Middle frontal gyrus (tissue), 1 donor: ENCODE results near the gene SBK3.
"Not testable (repeated sequence)": the region's sequence is repeated elsewhere in the genome, so short reads cannot be mapped to it uniquely, and the experiment has no call there.

Experiments used
- DNase-seq: peaks from one replicate; pipeline ENCODE4 v3.0.0-alpha.2; 2015; ENCODE audit warnings: low spot score; ENCODE audit errors: extremely low spot score

Gene SBK3

GRCh38 chr19:55576746-55577145 lies 31.4 kb upstream of the SBK3 start:
- no peak for DNase-seq

- not testable (repeated sequence) for DNase-seq
Observed at GRCh38 chr19:55573929-55574328, 28.6 kb upstream of the SBK3 start.

GRCh38 chr19:55569477-55569876 lies 24.1 kb upstream of the SBK3 start:
- not testable (repeated sequence) for DNase-seq

GRCh38 chr19:55567708-55568328 lies 22.5 kb upstream of the SBK3 start:
- DNase-seq = no peak

- no peak for DNase-seq
Observed at GRCh38 chr19:55566823-55567222, 21.5 kb upstream of the SBK3 start.

- no peak for DNase-seq
Observed at GRCh38 chr19:55563261-55563690, 17.9 kb upstream of the SBK3 start.

- DNase-seq = no peak
Observed at GRCh38 chr19:55559684-55560083, 14.3 kb upstream of the SBK3 start.

- DNase-seq = no peak
Observed at GRCh38 chr19:55554741-55555152, 9.4 kb upstream of the SBK3 start.

GRCh38 chr19:55554302-55554701 lies 9.0 kb upstream of the SBK3 start:
- no peak for DNase-seq

- DNase-seq = no peak
Observed at GRCh38 chr19:55553217-55554182, 8.2 kb upstream of the SBK3 start.

- no peak for DNase-seq
Observed at GRCh38 chr19:55552620-55553019, 7.3 kb upstream of the SBK3 start.

- DNase-seq = no peak
Observed at GRCh38 chr19:55552206-55552605, 6.9 kb upstream of the SBK3 start.

- DNase-seq = no peak
Observed at GRCh38 chr19:55550321-55550650, 4.9 kb upstream of the SBK3 start.

GRCh38 chr19:55549500-55550320 lies 4.4 kb upstream of the SBK3 start:
- no peak for DNase-seq

GRCh38 chr19:55546822-55547614 lies 1.7 kb upstream of the SBK3 start:
- no peak for DNase-seq

- DNase-seq = no peak
Observed at GRCh38 chr19:55546011-55546410, 668 bp upstream of the SBK3 start.

GRCh38 chr19:55544776-55545439 lies 435 bp downstream of the SBK3 start:
- DNase-seq = no peak

GRCh38 chr19:55544014-55544413 lies 1.3 kb downstream of the SBK3 start:
- DNase-seq = no peak

- no peak for DNase-seq
Observed at GRCh38 chr19:55543567-55543966, 1.8 kb downstream of the SBK3 start.

GRCh38 chr19:55542292-55542855 lies 3.0 kb downstream of the SBK3 start:
- DNase-seq = no peak
